ENCODE results near the gene CXXC5. TPM values are rescaled to one million over a fixed set of nuclear protein-coding genes. Genes with fewer than 3 reads are reported as not detected.

The CXXC5 gene
- total and polyA plus RNA-seq, 7 donors = 15.7 to 30.0 (median 19.9) TPM

- intact Hi-C loops (cut with DNase I) = no loop called here
Measured at GRCh38 chr5:139635191-139635590, 13.0 kb upstream of the CXXC5 start.

GRCh38 chr5:139635606-139636206, 12.4 kb upstream of the CXXC5 start:
- peaks cover 0 to 39% (median 32%) of the 10 kb centered on the region in 4 donors for H3K4me1 ChIP-seq
- DNase-seq = peak; percentile 92
- H3K36me3 ChIP-seq = peaks cover 0 to 3% (median 0%) of the 10 kb centered on the region in 4 donors
- H3K9me3 ChIP-seq = no peaks in the 10 kb centered on the region
- H3K27me3 ChIP-seq = no peaks in the 10 kb centered on the region
- H3K4me3 ChIP-seq = no peak overlapping the region
- peak overlapping the region; percentile 46 to 85 (median 83) for H3K27ac ChIP-seq
- TF ChIP-seq POLR2A (IDR thresholded peaks at IDR 0.05) = no peak
- peak; percentile 15 to 66 (median 40) for TF ChIP-seq CTCF (IDR thresholded peaks at IDR 0.05)
- no peak for TF ChIP-seq EP300 (IDR thresholded peaks at IDR 0.05)
- peak in 3 of 4 donors; percentile 33 to 44 (median 36) for TF ChIP-seq POLR2AphosphoS5 (IDR thresholded peaks at IDR 0.05)
- intact Hi-C loops (cut with DNase I) = no loop called here

More at GRCh38 chr5:139635191-139635590, 13.0 kb upstream of the CXXC5 start:
- peak; percentile 38 for DNase-seq
- Histone ChIP-seq H3K27ac (peak overlapping the region in 1 of 4 donors; percentile 83), H3K4me3 (no peak overlapping the region), H3K4me1 (peaks cover 0 to 39% (median 32%) of the 10 kb centered on the region in 4 donors), H3K9me3 (no peaks in the 10 kb centered on the region), H3K27me3 (no peaks in the 10 kb centered on the region), H3K36me3 (peaks cover 0 to 3% (median 0%) of the 10 kb centered on the region in 4 donors)
- 47 to 68% methylated on average over 1 of the region's 1 CpG for WGBS, 2 donors
- TF ChIP-seq POLR2AphosphoS5 (IDR thresholded peaks at IDR 0.05) (no peak), POLR2A (IDR thresholded peaks at IDR 0.05) (no peak)

GRCh38 chr5:139636207-139636792, 11.8 kb upstream of the CXXC5 start:
- H3K36me3 ChIP-seq = peaks cover 0 to 3% (median 0%) of the 10 kb centered on the region in 4 donors
- no peak overlapping the region for H3K4me3 ChIP-seq
- no peak for DNase-seq
- peaks cover 0 to 39% (median 32%) of the 10 kb centered on the region in 4 donors for H3K4me1 ChIP-seq
- WGBS, 2 donors = 27 to 33% methylated on average over 2 of the region's 2 CpGs
- peak overlapping the region; percentile 77 to 85 (median 83) for H3K27ac ChIP-seq
- H3K27me3 ChIP-seq = no peaks in the 10 kb centered on the region
- no peaks in the 10 kb centered on the region for H3K9me3 ChIP-seq
- intact Hi-C loops (cut with DNase I) = no loop called here
- no peak for TF ChIP-seq CTCF (IDR thresholded peaks at IDR 0.05)
- TF ChIP-seq POLR2A (IDR thresholded peaks at IDR 0.05) = no peak
- no peak for TF ChIP-seq POLR2AphosphoS5 (IDR thresholded peaks at IDR 0.05)
- TF ChIP-seq EP300 (IDR thresholded peaks at IDR 0.05) = no peak

GRCh38 chr5:139636975-139637408, 11.2 kb upstream of the CXXC5 start:
- intact Hi-C loops (cut with DNase I) = no loop called here
- Histone ChIP-seq H3K27ac (peak overlapping the region; percentile 77 to 85 (median 83)), H3K4me3 (peak overlapping the region; percentile 38 to 60 (median 48)), H3K4me1 (peaks cover 0 to 39% (median 32%) of the 10 kb centered on the region in 4 donors), H3K36me3 (peaks cover 0 to 3% (median 0%) of the 10 kb centered on the region in 4 donors), H3K9me3 (no peaks in the 10 kb centered on the region), H3K27me3 (no peaks in the 10 kb centered on the region)
- TF ChIP-seq POLR2A (IDR thresholded peaks at IDR 0.05) = no peak
- TF ChIP-seq EP300 (IDR thresholded peaks at IDR 0.05) = no peak
- TF ChIP-seq CTCF (IDR thresholded peaks at IDR 0.05) = no peak
- TF ChIP-seq POLR2AphosphoS5 (IDR thresholded peaks at IDR 0.05) = no peak
- WGBS, 2 donors = 0 to 5% methylated on average over 6 of the region's 6 CpGs
- DNase-seq = no peak

- intact Hi-C loops (cut with DNase I) = loop anchor here (1.0 kb wide), 1 partner anchor 10 kb away; no protein-coding TSS in a partner anchor
- no peaks in the 10 kb centered on the region for H3K9me3 ChIP-seq
- DNase-seq = peak; percentile 95
Measured at GRCh38 chr5:139637438-139638089, 10.6 kb upstream of the CXXC5 start.

More at GRCh38 chr5:139637438-139638089, 10.6 kb upstream of the CXXC5 start:
- WGBS, 2 donors = 1% methylated on average over 62 of the region's 62 CpGs
- H3K4me3 ChIP-seq = peak overlapping the region; percentile 38 to 60 (median 48)
- peaks cover 0 to 39% (median 32%) of the 10 kb centered on the region in 4 donors for H3K4me1 ChIP-seq
- H3K27ac ChIP-seq = peak overlapping the region; percentile 77 to 85 (median 83)
- H3K27me3 ChIP-seq = no peaks in the 10 kb centered on the region
- H3K36me3 ChIP-seq = no peaks in the 10 kb centered on the region
- TF ChIP-seq EP300 (IDR thresholded peaks at IDR 0.05) (peak in 1 of 4 donors; percentile 39), POLR2A (IDR thresholded peaks at IDR 0.05) (no peak), CTCF (IDR thresholded peaks at IDR 0.05) (peak; percentile 13 to 36 (median 28)), POLR2AphosphoS5 (IDR thresholded peaks at IDR 0.05) (peak in 3 of 4 donors; percentile 58 to 78 (median 59))

Measured in sigmoid colon (tissue), 7 donors.